GM12875 (cell line): ENCODE data around the gene CTNNB1.

ENCODE experiments used
- H3K4me3 ChIP-seq: one replicate; pipeline ENCODE4 v1.5.1; 2011; ENCODE audit warnings: low read depth, low read length, control low read depth
- CTCF ChIP-seq: IDR thresholded peaks from 2 replicates; pipeline ENCODE4 v1.5.1; 2011; ENCODE audit warnings: low read depth, mild to moderate bottlenecking, control low read depth, inconsistent platforms, low read length, moderate library complexity, borderline replicate concordance; ENCODE audit not compliant: insufficient read depth

The CTNNB1 gene

GRCh38 chr3:41163421-41163820 is 35.9 kb upstream of the CTNNB1 start:
- no peak for TF ChIP-seq CTCF
- H3K4me3 ChIP-seq: no peak overlapping the region

GRCh38 chr3:41164777-41165176 is 34.5 kb upstream of the CTNNB1 start:
- H3K4me3 ChIP-seq: no peak overlapping the region
- no peak for TF ChIP-seq CTCF

- H3K4me3 ChIP-seq: no peak overlapping the region
- TF ChIP-seq CTCF: no peak
These were observed 31.4 kb upstream of the CTNNB1 start for GRCh38 chr3:41167722-41168497.

GRCh38 chr3:41169023-41169422 is 30.3 kb upstream of the CTNNB1 start:
- no peak overlapping the region for H3K4me3 ChIP-seq
- TF ChIP-seq CTCF: no peak

- TF ChIP-seq CTCF: no peak
- H3K4me3 ChIP-seq: no peak overlapping the region
These were observed 25.1 kb upstream of the CTNNB1 start for GRCh38 chr3:41173926-41174885.

GRCh38 chr3:41175365-41175764 is 23.9 kb upstream of the CTNNB1 start:
- TF ChIP-seq CTCF: no peak
- H3K4me3 ChIP-seq: no peak overlapping the region
